NT2/D1 (cell line): ENCODE data around the gene ADGRD1.

Source experiments
- DNase-seq: peaks from one replicate; pipeline ENCODE4 v3.0.0-alpha.2; 2011; ENCODE audit warnings: low read depth, low spot score
- H3K27me3 ChIP-seq: 2 replicates; pipeline ENCODE4 v1.6.0; 2011; ENCODE audit warnings: mild to moderate bottlenecking; ENCODE audit not compliant: insufficient read length, insufficient read depth
- H3K36me3 ChIP-seq: 2 replicates; pipeline ENCODE4 v1.6.1; 2011; ENCODE audit warnings: mild to moderate bottlenecking, low read length, mixed read lengths; ENCODE audit not compliant: insufficient read depth, insufficient read length
- H3K4me1 ChIP-seq: 2 replicates; pipeline ENCODE4 v1.5.1; 2011; ENCODE audit not compliant: insufficient read depth, insufficient read length
- H3K4me3 ChIP-seq: 2 replicates; pipeline ENCODE4 v1.5.1; 2011; ENCODE audit warnings: low read depth; ENCODE audit not compliant: insufficient read length
- H3K9ac ChIP-seq: 2 replicates; pipeline ENCODE4 v1.6.0; 2011; ENCODE audit warnings: low read depth; ENCODE audit not compliant: insufficient read length
- H3K9me3 ChIP-seq: 2 replicates; pipeline ENCODE4 v1.5.1; 2011; ENCODE audit warnings: mild to moderate bottlenecking, low read length; ENCODE audit not compliant: insufficient read depth
- SUZ12 ChIP-seq: IDR thresholded peaks from 2 replicates; pipeline ENCODE4 v1.6.1; 2011; ENCODE audit not compliant: insufficient read length, insufficient read depth; ENCODE audit errors: extremely low read depth
- YY1 ChIP-seq: IDR thresholded peaks from 2 replicates; pipeline ENCODE4 v1.6.1; 2011; ENCODE audit not compliant: insufficient read length, insufficient read depth
- ZNF274 ChIP-seq: IDR thresholded peaks from 2 replicates; pipeline ENCODE4 v1.6.1; 2011; ENCODE audit warnings: mild to moderate bottlenecking, low read depth, low read length

Gene ADGRD1

DNA sequence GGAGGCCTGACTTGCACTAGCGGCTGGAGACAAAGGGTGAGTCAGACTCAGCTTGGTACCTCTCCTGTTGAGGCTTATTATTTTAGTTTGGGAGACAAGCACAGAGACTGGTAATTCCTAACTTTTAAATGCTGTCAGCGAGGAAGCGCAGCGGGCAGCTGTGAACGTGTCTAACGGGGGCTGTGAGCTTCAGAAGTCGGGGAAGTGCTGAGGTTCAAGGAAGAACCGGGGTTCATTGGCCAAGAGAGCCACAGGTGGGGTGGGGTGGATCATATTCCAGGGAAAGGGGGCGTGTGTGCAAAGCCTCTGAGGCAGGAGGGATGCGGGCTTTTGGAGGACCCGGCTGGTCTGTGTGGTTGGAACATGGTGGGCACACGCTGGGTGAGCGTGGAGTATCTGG lies 36.1 kb upstream of the ADGRD1 start:
- Histone ChIP-seq H3K27me3 (peaks cover 16% of the 10 kb centered on the region), H3K4me1 (no peaks in the 10 kb centered on the region), H3K36me3 (no peaks in the 10 kb centered on the region), H3K9me3 (peaks cover 11% of the 10 kb centered on the region; the same call in 1 of the 2 replicates), H3K9ac (no peak overlapping the region), H3K4me3 (no peak overlapping the region)
- no peak for DNase-seq
- no peak for TF ChIP-seq SUZ12

DNA sequence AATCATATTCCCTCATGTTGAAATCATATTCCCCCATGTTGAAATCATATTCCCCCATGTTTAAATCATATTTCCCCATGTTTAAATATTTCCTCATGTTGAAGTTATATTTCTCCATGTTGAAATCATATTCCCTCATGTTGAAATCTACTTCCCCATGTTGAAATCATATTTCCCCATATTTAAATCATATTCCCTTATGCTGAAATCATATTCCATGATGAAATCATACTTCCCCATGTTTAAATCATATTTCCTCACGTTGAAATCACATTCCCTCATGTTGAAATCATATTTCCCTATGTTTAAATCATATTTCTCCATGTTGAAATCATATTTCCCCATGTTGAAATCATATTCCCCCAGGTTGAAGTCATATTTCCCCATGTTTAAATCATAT lies 34.6 kb upstream of the ADGRD1 start:
- Histone ChIP-seq H3K9ac (no peak overlapping the region), H3K4me3 (no peak overlapping the region), H3K27me3 (peaks cover 16% of the 10 kb centered on the region), H3K4me1 (no peaks in the 10 kb centered on the region), H3K36me3 (no peaks in the 10 kb centered on the region), H3K9me3 (peaks cover 11% of the 10 kb centered on the region; the same call in 1 of the 2 replicates)
- TF ChIP-seq SUZ12 (no peak), YY1 (no peak), ZNF274 (no peak)
- DNase-seq = no peak

DNA sequence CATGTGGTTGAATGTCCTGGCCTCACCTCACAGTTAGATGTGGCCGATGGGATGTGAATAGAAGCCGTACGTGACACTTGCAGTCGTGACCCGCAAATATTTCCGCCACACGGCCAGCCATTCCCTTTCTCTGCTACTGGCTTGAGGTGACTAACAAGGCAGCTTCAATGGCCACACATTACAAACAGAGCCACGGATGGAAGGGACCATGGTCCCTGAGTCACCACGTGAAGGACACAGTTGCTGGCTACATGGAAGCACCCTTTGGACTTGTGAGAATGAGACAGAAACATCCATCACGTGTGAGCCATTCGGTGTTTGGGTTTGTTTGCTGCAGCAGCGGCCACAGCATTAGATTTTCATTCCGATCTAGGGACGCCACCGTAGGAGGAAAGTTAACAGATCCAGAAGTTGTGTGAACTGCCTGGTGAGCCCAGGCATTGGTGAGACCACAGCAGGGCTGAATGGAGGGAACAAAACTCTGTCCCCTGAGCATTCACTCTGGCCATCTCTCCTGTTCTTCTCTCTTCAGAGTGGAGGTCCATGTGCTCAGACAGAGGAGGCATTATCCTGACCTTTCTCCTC lies 33.5 kb upstream of the ADGRD1 start:
- Histone ChIP-seq H3K4me3 (no peak overlapping the region), H3K36me3 (no peaks in the 10 kb centered on the region), H3K4me1 (peaks cover 3% of the 10 kb centered on the region), H3K27me3 (peaks cover 16% of the 10 kb centered on the region), H3K9me3 (peaks cover 11% of the 10 kb centered on the region; the same call in 1 of the 2 replicates), H3K9ac (no peak overlapping the region)
- no peak for DNase-seq
- TF ChIP-seq SUZ12 (no peak), YY1 (no peak), ZNF274 (no peak)

DNA sequence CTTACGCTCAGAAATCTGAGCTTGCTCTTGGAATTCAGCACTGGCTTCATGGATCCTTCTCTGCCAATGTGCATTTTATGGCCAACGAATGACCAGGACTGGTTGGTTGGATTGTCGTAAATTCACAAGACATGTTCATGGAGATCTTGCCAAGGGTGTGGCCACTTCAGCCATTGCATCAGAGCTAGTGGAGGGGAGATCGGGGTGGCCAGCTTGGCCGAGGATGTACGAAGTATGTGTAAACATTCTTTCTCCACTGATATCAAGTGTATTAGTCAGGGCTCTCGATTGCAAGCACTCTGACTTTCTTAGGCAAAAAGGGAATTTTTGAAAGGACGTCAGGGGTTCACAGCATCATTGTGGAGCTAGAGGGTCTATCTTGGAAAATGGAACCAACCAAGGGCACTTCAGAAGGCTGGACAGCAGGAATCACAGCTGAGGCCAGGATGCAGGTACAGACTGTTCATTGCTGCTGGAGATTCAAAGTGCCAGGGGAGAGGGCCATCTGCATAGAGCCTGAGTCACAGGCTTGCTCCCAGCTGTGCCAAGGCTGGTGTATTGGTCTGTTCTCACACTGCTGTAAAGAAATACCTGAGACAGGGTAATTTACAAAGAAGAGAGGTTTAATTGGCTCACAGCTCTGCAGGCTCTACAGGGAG lies 32.9 kb upstream of the ADGRD1 start:
- no peaks in the 10 kb centered on the region for H3K36me3 ChIP-seq
- no peak overlapping the region for H3K4me3 ChIP-seq
- DNase-seq = no peak
- peaks cover 3% of the 10 kb centered on the region for H3K4me1 ChIP-seq
- no peak overlapping the region for H3K9ac ChIP-seq
- TF ChIP-seq YY1 = no peak
- no peak for TF ChIP-seq ZNF274
- TF ChIP-seq SUZ12 = no peak
- H3K27me3 ChIP-seq = peaks cover 12% of the 10 kb centered on the region
- peaks cover 11% of the 10 kb centered on the region; the same call in 1 of the 2 replicates for H3K9me3 ChIP-seq

DNA sequence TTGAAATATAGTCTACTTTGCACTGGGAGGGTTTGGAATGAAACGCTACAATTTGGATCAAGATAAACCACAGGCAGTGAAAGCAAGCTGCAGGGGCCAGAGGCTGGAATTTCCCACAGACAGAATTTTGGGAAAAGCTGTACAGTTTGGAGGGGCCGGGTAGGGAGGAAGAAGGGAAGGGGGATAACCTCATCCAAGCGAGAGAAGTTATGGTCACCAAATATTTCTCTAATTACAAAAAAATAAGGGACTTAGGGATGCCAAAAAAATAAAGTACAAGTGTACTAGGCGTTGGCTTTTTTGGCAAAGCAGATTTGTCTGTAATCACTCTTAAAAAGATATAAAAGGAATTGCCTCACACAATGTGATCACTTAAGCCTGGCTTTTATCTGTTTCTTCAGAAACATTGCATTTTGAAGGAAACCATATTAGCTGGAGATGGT lies 31.2 kb upstream of the ADGRD1 start:
- H3K4me1 ChIP-seq = peaks cover 3% of the 10 kb centered on the region

DNA sequence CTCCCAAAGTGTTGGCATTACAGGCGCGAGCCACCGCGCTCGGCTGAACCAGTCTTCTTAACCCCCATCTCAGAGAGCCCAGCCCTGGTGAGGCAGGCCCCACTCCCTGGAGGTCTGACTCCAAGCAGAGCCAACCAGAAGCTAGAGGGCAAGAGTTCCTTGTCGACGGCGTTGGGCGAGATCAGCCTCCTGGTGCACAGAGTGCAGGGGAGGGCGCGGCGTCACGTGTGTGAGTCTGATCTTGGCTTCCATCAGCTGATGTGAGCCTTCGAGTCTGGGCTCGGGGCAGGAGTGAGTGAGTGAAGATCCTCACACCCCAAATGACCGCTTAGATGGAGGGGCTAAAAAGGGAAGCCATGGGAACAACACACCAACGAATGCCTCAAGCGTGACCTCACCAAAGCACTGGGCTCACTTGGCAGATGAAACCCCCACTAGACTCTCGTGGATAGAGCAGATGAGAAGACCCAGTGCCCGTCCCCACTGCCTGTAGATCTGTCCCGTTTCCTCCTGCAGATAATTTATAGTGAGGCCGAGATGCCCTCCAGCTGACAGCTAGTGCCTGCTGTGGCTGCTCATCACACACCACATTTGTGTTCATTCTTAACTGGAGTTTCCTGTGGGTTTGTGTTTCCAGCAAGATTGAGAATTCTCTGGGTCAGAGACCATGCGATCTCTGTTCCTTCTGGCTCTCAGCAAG lies 28.6 kb upstream of the ADGRD1 start:
- H3K36me3 ChIP-seq = no peaks in the 10 kb centered on the region
- H3K9me3 ChIP-seq = peaks cover 11% of the 10 kb centered on the region; the same call in 1 of the 2 replicates
- no peak for DNase-seq
- no peak overlapping the region for H3K4me3 ChIP-seq
- H3K9ac ChIP-seq = no peak overlapping the region
- H3K4me1 ChIP-seq = peaks cover 3% of the 10 kb centered on the region
- no peaks in the 10 kb centered on the region for H3K27me3 ChIP-seq
- no peak for TF ChIP-seq ZNF274
- no peak for TF ChIP-seq YY1
- TF ChIP-seq SUZ12 = no peak

More for the DNA sequence above, 31.2 kb upstream of the ADGRD1 start:
- DNase-seq = no peak
- Histone ChIP-seq H3K9ac (no peak overlapping the region), H3K4me3 (no peak overlapping the region), H3K27me3 (peaks cover 2% of the 10 kb centered on the region), H3K36me3 (no peaks in the 10 kb centered on the region), H3K9me3 (peaks cover 11% of the 10 kb centered on the region; the same call in 1 of the 2 replicates)
- no peak for TF ChIP-seq ZNF274
- TF ChIP-seq SUZ12 = no peak
- no peak for TF ChIP-seq YY1

DNA sequence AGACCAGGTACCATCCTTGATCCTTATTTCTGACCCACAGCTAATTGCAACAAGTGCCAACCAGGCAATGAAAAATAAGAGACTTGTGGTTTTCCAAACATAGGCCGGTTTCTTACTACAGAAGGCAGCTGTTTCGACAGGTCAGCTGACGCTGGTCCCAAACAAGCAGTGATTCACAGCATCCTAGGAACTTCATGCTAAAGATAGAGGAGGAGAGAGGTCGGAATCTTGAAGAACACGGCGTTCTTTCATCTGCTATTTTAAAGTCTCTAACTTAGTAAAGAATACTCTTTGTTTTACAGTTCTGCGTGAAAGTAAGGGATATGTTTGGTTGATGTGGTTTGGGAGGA lies 28.1 kb upstream of the ADGRD1 start:
- Histone ChIP-seq H3K27me3 (no peaks in the 10 kb centered on the region), H3K9me3 (peaks cover 11% of the 10 kb centered on the region; the same call in 1 of the 2 replicates), H3K36me3 (no peaks in the 10 kb centered on the region), H3K4me1 (peaks cover 3% of the 10 kb centered on the region), H3K4me3 (no peak overlapping the region), H3K9ac (no peak overlapping the region)
- no peak for DNase-seq
- TF ChIP-seq SUZ12 = no peak
- no peak for TF ChIP-seq ZNF274
- TF ChIP-seq YY1 = no peak
